NCI-H1092 (cell line): ENCODE measurements around the gene FANK1.

Experiments used
- DNase-seq: peaks from one replicate; lab custom pipeline; 2025; lab: John Stamatoyannopoulos, UW

FANK1 gene, protein sequence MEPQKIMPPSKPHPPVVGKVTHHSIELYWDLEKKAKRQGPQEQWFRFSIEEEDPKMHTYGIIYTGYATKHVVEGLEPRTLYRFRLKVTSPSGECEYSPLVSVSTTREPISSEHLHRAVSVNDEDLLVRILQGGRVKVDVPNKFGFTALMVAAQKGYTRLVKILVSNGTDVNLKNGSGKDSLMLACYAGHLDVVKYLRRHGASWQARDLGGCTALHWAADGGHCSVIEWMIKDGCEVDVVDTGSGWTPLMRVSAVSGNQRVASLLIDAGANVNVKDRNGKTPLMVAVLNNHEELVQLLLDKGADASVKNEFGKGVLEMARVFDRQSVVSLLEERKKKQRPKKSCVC

GRCh38 chr10:125896088-125896934, at the start of gene FANK1:
TSS of gene FANK1 (plus strand) at chr10:125896564. CDS start at chr10:125896643, 79 bp downstream.
- DNase-seq = peak; percentile 72

- no peak for DNase-seq
Observed at GRCh38 chr10:125846894-125847293, 49.5 kb upstream of the FANK1 start.

GRCh38 chr10:125848371-125848770, 48.0 kb upstream of the FANK1 start:
- DNase-seq = no peak

DNA sequence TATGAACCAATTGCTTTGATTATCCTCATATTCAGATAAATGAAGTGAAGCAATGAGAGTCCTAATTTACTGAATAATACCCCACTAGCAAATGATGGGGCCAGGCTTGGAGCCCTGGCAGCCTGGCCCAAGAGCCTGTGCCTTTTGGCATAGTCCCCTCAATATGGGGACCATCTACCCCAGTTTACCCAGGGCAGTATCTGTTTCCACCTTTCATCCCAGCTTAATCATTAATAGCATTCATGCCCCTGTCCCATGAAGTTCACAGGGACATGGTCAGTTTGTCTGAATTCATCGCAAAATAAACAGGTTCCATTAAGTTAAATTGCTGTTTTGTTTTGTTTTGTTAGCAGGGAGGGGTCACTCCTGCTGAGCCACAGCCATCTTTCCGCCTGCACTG, 47.5 kb upstream of the FANK1 start:
- DNase-seq = no peak

- no peak for DNase-seq
Observed at GRCh38 chr10:125849448-125849847, 46.9 kb upstream of the FANK1 start.

GRCh38 chr10:125850766-125851731, 45.3 kb upstream of the FANK1 start:
- no peak for DNase-seq

- DNase-seq = no peak
Observed at GRCh38 chr10:125852487-125852886, 43.9 kb upstream of the FANK1 start.

DNA sequence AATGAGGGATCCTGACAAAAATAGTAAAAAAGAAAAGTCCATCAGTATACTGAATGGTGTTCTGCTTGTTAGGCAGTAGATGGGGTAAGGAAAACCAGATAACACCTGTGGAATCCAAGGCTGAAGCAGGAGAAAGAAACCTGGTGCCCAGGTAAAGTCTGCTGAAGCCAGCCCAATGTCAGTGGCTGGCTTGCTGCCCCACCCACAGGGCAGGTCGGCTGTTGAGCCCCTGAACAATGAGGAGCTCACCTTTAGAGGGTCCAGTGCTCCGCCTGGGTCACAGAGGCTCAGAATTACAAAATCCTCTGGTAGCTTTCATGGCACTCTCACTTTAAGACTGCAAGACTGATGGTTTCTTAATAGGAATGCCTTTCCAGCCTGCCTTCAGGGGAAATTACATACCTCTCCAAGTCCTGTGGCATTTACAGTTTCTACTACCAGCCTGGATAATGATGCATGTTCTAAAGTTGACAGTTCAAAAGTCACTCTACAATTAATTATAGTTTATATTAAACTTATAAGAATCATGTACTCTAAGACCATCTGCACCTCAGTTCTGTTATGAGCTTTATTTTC, 39.1 kb upstream of the FANK1 start:
- DNase-seq = no peak

DNA sequence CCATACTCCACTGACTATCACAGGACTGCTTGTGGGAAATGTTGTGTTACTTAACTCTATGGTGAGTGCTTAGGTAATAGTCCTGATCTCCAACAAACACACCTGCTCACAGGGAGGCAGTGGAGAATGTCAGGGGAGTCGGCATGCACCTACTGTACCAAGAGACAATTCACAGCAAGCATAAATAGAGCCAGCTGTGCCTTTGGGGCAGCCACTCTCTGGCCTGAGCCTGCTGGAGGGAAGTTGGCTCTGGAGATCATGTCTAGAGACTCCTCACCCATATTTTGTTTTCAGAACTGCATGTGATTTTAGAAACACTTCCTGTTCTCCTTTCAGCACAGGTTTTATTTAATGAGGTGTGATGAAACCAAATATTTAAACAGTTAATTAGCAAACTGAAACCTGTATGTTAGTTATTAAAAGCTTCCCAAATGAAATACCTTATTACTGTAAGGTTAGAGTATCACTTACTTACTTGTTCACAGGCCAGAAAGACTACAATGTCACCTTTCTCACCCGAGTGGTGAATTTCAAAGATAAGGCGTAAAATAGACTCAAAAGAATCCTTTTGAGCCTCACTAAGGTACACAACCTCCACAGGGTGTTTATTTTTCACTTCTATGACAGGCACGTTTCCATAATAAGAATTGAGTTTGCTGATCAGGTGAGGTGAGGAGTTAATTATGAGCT, 37.1 kb upstream of the FANK1 start:
- DNase-seq = no peak

DNA sequence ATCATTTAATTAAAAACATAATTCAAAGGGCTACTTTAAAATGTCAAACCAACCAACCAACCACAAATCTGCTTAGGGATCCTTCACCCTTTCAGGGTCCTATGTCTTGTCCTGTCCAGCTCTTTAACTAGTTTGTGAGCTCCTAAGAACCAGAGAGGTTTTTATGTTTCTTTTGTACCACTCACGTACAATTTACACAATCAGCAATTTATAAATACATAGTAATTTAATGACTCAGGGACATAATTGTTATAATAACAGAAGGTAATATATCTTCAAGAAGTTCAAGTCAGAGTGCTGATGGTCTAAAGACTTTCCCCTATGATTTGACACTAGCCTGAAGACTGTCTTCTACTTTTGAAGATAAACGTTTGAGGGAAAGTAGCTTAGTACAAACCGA, 31.2 kb upstream of the FANK1 start:
- no peak for DNase-seq

GRCh38 chr10:125866421-125867029, 29.8 kb upstream of the FANK1 start:
- no peak for DNase-seq

GRCh38 chr10:125868372-125868975, 27.9 kb upstream of the FANK1 start:
- no peak for DNase-seq

DNA sequence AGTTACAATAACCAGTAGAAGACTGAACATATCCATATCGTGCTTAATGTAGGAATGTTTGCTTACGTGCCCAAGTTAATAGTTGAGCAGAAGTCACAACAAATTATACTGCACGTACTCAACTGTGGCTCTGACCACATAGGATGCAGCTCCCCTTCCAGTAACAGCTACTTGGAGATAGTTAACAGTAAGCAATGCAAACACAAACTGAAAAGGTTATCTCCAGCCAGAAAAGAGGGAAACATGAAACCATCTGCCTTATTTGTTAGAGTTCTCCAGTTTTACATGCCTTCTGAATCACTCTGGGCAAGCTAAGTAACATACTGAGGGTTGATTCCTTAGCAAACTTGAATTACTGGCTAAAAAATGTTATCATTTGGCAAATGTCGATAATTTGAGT, 25.0 kb upstream of the FANK1 start:
- DNase-seq = no peak

GRCh38 chr10:125878957-125879835, 17.2 kb upstream of the FANK1 start:
- DNase-seq = no peak

- DNase-seq = no peak
Observed at GRCh38 chr10:125880719-125881118, 15.6 kb upstream of the FANK1 start.

GRCh38 chr10:125881192-125881591, 15.2 kb upstream of the FANK1 start, which contains the start of gene DHX32:
TSS of gene DHX32 (minus strand) at chr10:125881292. CDS start at chr10:125880824, 468 bp downstream.
- DNase-seq = no peak

DNA sequence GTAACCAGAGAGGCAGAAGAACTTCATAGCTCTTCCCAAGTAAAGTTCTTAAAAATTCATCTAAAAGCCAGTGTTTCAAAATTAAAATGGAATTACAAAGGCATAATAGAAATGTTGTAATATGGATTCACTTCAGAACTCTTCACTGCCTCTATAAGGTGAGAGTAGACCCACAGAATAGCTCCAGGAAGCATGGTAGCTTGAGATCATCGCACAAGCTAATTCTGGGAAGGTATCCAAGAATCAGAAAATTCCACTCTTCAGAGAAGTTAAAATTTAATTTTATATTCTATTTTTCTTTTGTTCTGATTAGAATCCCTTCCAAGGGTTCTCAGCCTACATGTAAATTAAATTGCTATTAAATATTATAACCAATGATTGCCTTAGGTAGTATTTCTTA, 13.8 kb upstream of the FANK1 start:
- no peak for DNase-seq

DNA sequence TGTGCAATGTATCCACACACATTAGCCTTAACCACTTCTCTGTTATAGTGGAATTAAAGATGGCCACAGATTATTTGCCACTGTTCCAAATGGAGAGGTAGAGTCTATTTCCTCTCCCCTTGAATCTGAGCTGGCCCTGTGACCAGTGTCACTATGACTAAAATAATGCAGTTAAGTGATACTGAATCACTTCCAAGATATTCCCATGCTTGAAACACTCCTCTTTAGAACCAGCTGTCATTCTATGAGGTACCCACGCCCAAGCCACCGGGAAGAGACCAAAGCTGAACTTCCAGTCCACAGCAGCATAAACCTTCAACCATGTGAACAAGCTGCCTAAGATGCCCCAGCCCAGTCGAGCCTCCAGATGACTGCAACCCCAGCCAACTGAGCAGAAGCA, 13.2 kb upstream of the FANK1 start:
- DNase-seq = no peak

- DNase-seq = no peak
Observed at GRCh38 chr10:125886914-125887512, 9.4 kb upstream of the FANK1 start.
